Measurements from ENCODE around the gene POU2F3. TPM values are rescaled to one million over a fixed set of nuclear protein-coding genes. Genes with fewer than 3 reads are reported as not detected.

Gene POU2F3
- total and polyA plus RNA-seq, 2 of the 13 experiments (the other 11 are each of a cell fraction or from before 2014, with no cell fraction given): not detected

- TF ChIP-seq ZBTB43 (CRISPR knock-in tag; conservative IDR thresholded peaks at IDR 0.05) (peak; percentile 63; the same call in 1 of the 2 replicates), ZNF432 (CRISPR knock-in tag; IDR thresholded peaks at IDR 0.05; ENCODE audit: borderline replicate concordance) (no peak), ZNF691 (CRISPR knock-in tag; IDR thresholded peaks at IDR 0.05; ENCODE audit: borderline replicate concordance, low read depth) (peak; percentile 89; the same call in 1 of the 2 replicates), ZUFSP (CRISPR knock-in tag; IDR thresholded peaks at IDR 0.05; ENCODE audit: borderline replicate concordance) (no peak), ZNF484 (CRISPR knock-in tag; IDR thresholded peaks at IDR 0.05; ENCODE audit: borderline replicate concordance, low read depth) (no peak), ZNF724P (CRISPR knock-in tag; IDR thresholded peaks at IDR 0.05; ENCODE audit: borderline replicate concordance) (no peak), MIER2 (CRISPR knock-in tag; IDR thresholded peaks at IDR 0.05) (no peak), ELF3 (CRISPR knock-in tag; IDR thresholded peaks at IDR 0.05) (peak; percentile 34; the same call in 1 of the 2 replicates), MZF1 (CRISPR knock-in tag; IDR thresholded peaks at IDR 0.05; ENCODE audit: borderline replicate concordance) (no peak), RFX3 (CRISPR knock-in tag; IDR thresholded peaks at IDR 0.05) (no peak), CREB1 (IDR thresholded peaks at IDR 0.05) (no peak), CREB1 (CRISPR knock-in tag; IDR thresholded peaks at IDR 0.05) (no peak), BCL6 (CRISPR knock-in tag; IDR thresholded peaks at IDR 0.05) (peak; percentile 41; the same call in 1 of the 2 replicates), AHDC1 (CRISPR knock-in tag; IDR thresholded peaks at IDR 0.05; ENCODE audit: borderline replicate concordance) (no peak; the same call in 1 of the 2 replicates), SMAD1 (CRISPR knock-in tag; IDR thresholded peaks at IDR 0.05; ENCODE audit: borderline replicate concordance, low read depth) (no peak), ZNF652 (CRISPR knock-in tag; IDR thresholded peaks at IDR 0.05; ENCODE audit: borderline replicate concordance, low read depth) (no peak), ZNF784 (CRISPR knock-in tag; IDR thresholded peaks at IDR 0.05; ENCODE audit: borderline replicate concordance) (0 out of 2 replicates have a peak, but pooled peaks have one; percentile 28), PHF5A (CRISPR knock-in tag; IDR thresholded peaks at IDR 0.05; ENCODE audit: low read depth, unreplicated experiment) (no peak)
Observed at GRCh38 chr11:120217941-120218694, 21.8 kb upstream of the POU2F3 start (continued).
